ENCODE measurements around the gene C11orf98.
"Not testable (repeated sequence)": the region's sequence is repeated elsewhere in the genome, so short reads cannot be mapped to it uniquely, and the experiment has no call there.

The C11orf98 gene
- long read RNA-seq, donor 1, transcript C11orf98-201 (4 exons, 654 nt) = major isoform, 44 of 51 reads
- long read RNA-seq, donor 1, partial matches to known transcripts = 0 of 51 reads
- long read RNA-seq, donor 1, other reads (novel, unspliced or antisense) = 0 of 51 reads
- long read RNA-seq, donor 2, transcript C11orf98-201 (4 exons, 654 nt) = major isoform, 19 of 38 reads
- long read RNA-seq, donor 2, transcript C11orf98-203 (3 exons, 774 nt) = minor isoform, 10 of 38 reads
- long read RNA-seq, donor 2, partial matches to known transcripts = 9 of 38 reads
- long read RNA-seq, donor 2, other reads (novel, unspliced or antisense) = 0 of 38 reads
- long read RNA-seq, donor 3, transcript C11orf98-201 (4 exons, 654 nt) = major isoform, 14 of 18 reads
- long read RNA-seq, donor 3, partial matches to known transcripts = 0 of 18 reads
- long read RNA-seq, donor 3, other reads (novel, unspliced or antisense) = 0 of 18 reads
- long read RNA-seq, donor 4, transcript C11orf98-203 (3 exons, 774 nt) = minor isoform, 6 of 32 reads
- long read RNA-seq, donor 4, transcript C11orf98-201 (4 exons, 654 nt) = major isoform, 26 of 32 reads
- long read RNA-seq, donor 4, partial matches to known transcripts = 0 of 32 reads
- long read RNA-seq, donor 4, other reads (novel, unspliced or antisense) = 0 of 32 reads
- long read RNA-seq, donor 5, transcript C11orf98-203 (3 exons, 774 nt) = minor isoform, 6 of 40 reads
- long read RNA-seq, donor 5, transcript C11orf98-201 (4 exons, 654 nt) = major isoform, 34 of 40 reads
- long read RNA-seq, donor 5, partial matches to known transcripts = 0 of 40 reads
- long read RNA-seq, donor 5, other reads (novel, unspliced or antisense) = 0 of 40 reads
- long read RNA-seq, donor 6, transcript C11orf98-201 (4 exons, 654 nt) = major isoform, 31 of 37 reads
- long read RNA-seq, donor 6, transcript C11orf98-203 (3 exons, 774 nt) = minor isoform, 5 of 37 reads
- long read RNA-seq, donor 6, partial matches to known transcripts = 0 of 37 reads
- long read RNA-seq, donor 6, other reads (novel, unspliced or antisense) = 0 of 37 reads
- long read RNA-seq, donor 7, transcript C11orf98-202 (3 exons, 405 nt) = minor isoform, 5 of 58 reads
- long read RNA-seq, donor 7, transcript C11orf98-203 (3 exons, 774 nt) = minor isoform, 15 of 58 reads
- long read RNA-seq, donor 7, transcript C11orf98-201 (4 exons, 654 nt) = major isoform, 38 of 58 reads
- long read RNA-seq, donor 7, partial matches to known transcripts = 0 of 58 reads
- long read RNA-seq, donor 7, other reads (novel, unspliced or antisense) = 0 of 58 reads
- long read RNA-seq, donor 8, transcript C11orf98-201 (4 exons, 654 nt) = major isoform, 32 of 41 reads
- long read RNA-seq, donor 8, transcript C11orf98-203 (3 exons, 774 nt) = minor isoform, 8 of 41 reads
- long read RNA-seq, donor 8, partial matches to known transcripts = 0 of 41 reads
- long read RNA-seq, donor 8, other reads (novel, unspliced or antisense) = 0 of 41 reads

- peak; percentile 96 for DNase-seq
These were observed at the start of gene C11orf98, which contains the start of gene CSKMT for GRCh38 chr11:62665075-62665598. Gene C11orf98 (minus strand): TSS chr11:62665210. CDS start chr11:62665169, 41 bp downstream. Gene CSKMT (plus strand): TSS chr11:62665312. CDS start chr11:62665880, 568 bp downstream.

- no peak for DNase-seq
These were observed 48.3 kb upstream of the C11orf98 start for GRCh38 chr11:62713343-62713742.

DNA sequence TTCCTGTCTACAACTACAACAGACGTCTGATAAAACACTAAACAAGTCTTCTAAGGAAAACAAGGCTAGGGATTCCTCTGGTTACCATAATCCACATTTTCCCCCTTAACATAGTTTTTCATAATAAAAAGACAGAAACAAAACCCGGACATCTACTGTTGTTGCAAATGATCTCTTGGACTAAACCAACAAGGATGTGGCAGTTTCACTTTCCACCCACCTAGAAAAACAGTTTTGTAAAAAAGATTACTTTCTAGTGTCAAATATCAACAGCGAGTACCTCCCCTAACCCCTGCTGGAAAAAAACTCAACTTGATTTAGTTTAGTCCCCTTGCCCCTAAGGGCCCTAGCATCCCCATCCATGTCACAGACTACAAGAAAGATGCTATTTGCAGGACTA, 47.9 kb upstream of the C11orf98 start:
- no peak for DNase-seq

DNA sequence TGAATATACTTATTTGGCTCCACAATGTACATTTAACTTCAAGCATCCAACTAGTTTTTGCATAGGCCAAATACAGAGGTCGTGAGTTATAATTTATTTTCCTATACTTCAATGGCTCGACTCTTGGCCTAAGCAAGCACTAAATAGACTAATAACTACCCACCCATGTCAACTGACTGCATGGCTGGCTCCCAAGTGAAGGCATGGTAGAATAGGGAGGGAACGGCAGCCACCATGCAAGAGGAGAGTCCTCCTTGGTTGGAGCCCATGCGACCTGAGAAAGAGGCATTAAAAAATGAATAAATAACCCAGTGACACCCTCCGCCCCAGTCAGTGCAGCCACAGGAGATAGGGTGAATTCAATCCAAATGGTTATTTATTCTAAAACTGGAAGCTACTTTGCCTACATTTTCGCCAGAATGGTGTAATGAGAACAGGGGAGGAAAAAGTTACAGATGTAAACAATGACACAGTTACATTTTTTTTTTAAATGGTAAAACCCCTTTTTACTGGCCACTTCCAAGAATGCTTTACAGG, 47.3 kb upstream of the C11orf98 start:
- no peak for DNase-seq

DNA sequence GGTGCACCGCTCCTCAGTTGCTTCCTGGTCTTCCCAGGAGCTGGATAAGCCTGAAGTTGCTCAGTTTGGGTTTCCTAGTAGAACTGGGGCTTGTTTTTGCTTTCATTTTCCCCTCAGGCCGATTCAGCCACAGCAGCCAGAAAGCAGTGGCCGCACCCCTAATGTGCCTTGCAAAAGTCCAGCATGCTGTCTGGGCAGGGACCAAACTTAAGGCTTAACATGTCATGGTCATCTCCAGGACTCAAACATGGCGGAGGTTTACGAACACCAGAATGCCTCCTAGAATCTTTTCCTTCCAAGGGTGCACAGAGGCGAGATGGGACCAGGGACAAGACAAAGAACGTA, 45.0 kb upstream of the C11orf98 start:
- DNase-seq = no peak

- peak; percentile 89 for DNase-seq
These were observed 44.4 kb upstream of the C11orf98 start for GRCh38 chr11:62709247-62710000.

GRCh38 chr11:62708793-62709192, 43.8 kb upstream of the C11orf98 start:
- no peak for DNase-seq

- no peak for DNase-seq
These were observed 43.4 kb upstream of the C11orf98 start for GRCh38 chr11:62708392-62708791.

- peak; percentile 68 for DNase-seq
These were observed 42.4 kb upstream of the C11orf98 start, which contains the start of the genes BSCL2 and GNG3 for GRCh38 chr11:62707277-62707861. Gene BSCL2 (minus strand): TSS chr11:62707424. CDS start chr11:62707195, 229 bp downstream. Gene GNG3 (plus strand): TSS chr11:62707676. CDS start chr11:62708296, 620 bp downstream.

DNA sequence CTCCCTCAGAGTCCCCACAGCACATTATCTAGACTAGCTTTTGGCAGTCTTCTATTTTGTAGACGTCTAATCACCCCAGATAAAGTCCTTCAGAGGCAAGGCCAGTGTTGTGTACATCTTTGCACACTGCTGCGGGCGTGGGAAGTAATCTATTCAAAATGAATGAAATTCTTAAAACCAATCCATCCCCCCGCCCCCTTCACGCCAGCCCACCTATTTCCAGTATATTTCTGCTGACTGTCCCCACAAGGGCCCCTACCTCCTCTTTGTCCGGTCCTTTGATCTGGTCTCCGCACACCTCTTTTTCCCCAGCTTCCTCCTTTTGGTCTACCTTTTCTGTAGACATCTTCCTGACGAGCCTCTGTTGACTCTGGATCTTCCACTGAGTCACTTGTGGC, 41.8 kb upstream of the C11orf98 start:
- no peak for DNase-seq

- DNase-seq = peak; percentile 89
These were observed 41.2 kb upstream of the C11orf98 start for GRCh38 chr11:62705880-62706849.

- peak; percentile 12 for DNase-seq
These were observed 40.4 kb upstream of the C11orf98 start for GRCh38 chr11:62705413-62705812.

DNA sequence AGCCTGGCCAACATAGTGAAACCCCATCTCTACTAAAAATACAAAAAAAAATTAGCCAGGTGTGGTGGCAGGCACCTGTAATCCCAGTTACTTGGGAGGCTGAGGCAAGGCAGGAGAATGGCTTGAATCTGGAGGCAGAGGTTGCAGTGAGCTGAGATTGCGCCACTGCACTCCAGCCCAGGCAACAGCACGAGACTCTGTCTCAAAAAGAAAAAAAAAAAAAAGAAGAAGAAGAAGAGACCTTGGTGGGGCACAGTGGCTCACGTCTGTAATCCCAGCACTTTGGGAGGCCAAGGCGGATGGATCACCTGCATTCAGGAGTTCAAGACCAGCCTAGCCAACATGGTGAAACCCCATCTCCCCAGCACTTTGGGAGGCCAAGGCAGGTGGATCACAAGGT, 38.9 kb upstream of the C11orf98 start:
- DNase-seq = not testable (repeated sequence)

DNA sequence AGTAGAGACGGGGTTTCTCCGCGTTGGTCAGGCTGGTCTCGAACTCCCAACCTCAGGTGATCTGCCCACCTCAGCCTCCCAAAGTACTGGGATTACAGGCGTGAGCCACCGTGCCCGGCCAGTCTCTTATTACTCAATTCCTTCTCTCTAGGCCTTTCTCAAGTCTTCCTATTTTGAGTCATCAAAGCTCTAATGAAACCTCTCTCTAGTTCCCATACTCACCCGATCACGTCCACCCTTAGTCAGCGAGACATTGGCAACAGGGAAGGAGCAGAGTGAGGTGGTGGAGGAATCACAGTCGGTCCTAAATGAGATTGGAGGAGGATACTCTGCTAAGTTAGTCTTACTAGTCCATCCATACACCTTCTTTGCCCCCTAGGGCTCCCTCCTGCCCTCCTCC, 37.2 kb upstream of the C11orf98 start:
- DNase-seq = no peak

DNA sequence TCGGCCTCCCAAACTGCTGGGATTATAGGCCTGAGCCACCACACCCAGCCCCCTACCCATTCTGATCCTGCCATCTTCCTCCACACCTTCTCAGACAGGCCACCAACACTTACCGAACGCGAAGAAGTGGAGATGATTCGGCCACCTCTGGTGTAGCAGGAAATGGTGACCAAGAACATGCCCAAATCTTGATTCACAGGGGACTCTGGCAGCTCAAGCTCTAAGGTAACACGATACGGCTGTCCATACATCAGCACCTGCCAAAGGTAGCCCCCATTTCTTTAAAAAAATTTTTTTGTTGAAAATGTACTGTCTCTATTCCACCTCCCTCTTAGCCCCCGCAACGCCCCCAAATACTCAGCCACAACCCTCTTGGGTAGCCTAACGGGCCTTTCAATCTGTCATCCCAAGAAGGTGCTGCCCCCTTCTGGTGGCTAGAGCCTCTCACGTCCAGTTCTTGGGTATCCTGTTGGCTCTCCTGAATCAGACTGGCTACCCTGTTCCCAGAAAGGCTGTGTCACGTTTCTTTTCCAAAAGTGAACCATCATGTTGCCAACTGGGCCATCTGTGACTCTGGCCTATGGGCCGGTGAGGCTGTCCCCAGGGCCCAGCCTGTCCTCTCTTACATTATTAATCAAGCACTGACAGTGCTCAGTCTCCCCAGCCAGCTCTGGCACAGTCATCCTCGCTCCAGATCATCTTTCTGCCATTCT, 29.6 kb upstream of the C11orf98 start:
- peak; percentile 51 for DNase-seq

DNA sequence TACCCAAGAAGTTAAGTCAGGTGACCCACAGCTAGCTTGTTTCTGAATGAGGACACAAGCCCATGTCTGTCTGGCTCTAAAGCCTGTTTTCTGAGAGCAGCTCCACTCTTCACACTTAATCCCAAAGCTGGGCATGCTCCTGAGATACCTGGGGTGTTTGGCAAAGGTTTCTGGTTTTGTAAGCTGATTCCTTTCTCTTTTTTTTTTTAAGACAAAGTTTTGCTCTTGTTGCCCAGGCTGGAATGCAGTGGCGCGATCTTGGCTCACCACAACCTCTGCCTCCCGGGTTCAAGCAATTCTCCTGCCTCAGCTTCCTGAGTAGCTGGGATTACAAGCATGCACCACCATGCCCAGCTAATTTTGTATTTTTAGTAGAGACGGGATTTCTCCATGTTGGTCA, 28.6 kb upstream of the C11orf98 start:
- DNase-seq = not testable (repeated sequence)

DNA sequence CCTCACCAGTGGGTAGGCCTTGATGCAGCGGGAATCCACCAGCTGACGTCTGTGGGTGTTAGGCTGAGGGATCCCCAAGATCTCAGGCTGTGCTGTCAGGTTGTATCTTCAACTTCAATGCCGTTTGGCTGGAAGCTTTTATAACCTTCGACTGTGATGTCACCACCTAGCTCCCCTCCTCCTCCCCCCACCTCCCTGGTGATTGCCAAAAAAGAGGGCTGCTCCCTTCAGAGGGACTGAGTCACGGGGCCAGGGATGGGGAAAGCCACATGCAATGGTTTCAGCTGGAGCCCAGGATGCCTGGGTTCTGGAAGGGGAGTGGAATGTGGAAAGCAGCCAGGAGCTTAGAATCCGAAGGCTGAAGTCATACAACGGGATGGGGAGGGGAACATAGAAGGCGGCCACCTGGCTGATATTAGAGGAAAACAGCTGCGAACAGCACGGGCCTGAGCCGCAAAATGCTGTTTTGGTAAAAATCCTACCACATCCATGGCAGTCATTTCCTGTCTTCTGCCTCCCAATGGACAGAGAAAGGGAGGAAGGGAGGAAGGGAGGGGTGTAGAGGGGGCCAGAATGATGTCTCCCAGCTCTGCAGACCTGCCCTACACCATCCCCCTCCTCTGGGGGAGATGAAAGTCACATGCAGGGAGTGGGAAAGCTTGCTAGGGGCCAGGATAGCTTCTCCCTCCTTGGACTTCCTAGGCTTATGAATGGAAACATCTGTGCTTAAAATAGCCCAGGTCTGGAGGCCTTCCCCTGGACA, 24.6 kb upstream of the C11orf98 start, which contains the start of gene LRRN4CL:
LRRN4CL (minus strand) TSS at position 110 of the 763 bp plus-strand sequence. CDS start 1,022 bp downstream, outside the sequence.
- peak; percentile 17 for DNase-seq

All from right kidney (tissue), 9 donors.